Lower lobe of right lung (tissue), 2 donors: ENCODE data around the gene SF3B6. TPM values are rescaled to one million over a fixed set of nuclear protein-coding genes. Genes with fewer than 3 reads are reported as not detected.

Experiments
- ATAC-seq, 2 donors: fragments of 200-7000 bp; cut with Tn5 transposase; one replicate each; pipeline ENCODE4 v1.9.1; 2020 to 2022; ENCODE audit warnings: mild to moderate bottlenecking in 2 of 2, moderate library complexity in 2 of 2
- DNase-seq: peaks from one replicate; pipeline ENCODE4 v3.0.0-alpha.2; 2020
- H3K27ac ChIP-seq: fragments of 200-600 bp; one replicate; pipeline ENCODE4 v1.8.0; 2022
- H3K27me3 ChIP-seq: fragments of 200-600 bp; one replicate; pipeline ENCODE4 v1.8.0; 2022; ENCODE audit warnings: low read depth
- H3K36me3 ChIP-seq: fragments of 200-600 bp; one replicate; pipeline ENCODE4 v1.8.0; 2022; ENCODE audit warnings: mild to moderate bottlenecking
- H3K4me1 ChIP-seq: fragments of 200-600 bp; one replicate; pipeline ENCODE4 v1.8.0; 2022
- H3K4me3 ChIP-seq: fragments of 200-600 bp; one replicate; pipeline ENCODE4 v1.8.0; 2022; ENCODE audit warnings: mild to moderate bottlenecking
- H3K9me3 ChIP-seq: fragments of 200-600 bp; one replicate; pipeline ENCODE4 v1.8.0; 2022
- CTCF ChIP-seq: fragments of 200-600 bp; IDR thresholded peaks from one replicate; pipeline ENCODE4 v1.8.0; 2022; ENCODE audit warnings: antibody characterized with exemption, mild to moderate bottlenecking
- intact Hi-C: fragments of 100-400 bp; cut with DNase I; formaldehyde crosslinking; loops from one replicate; pipeline ENCODE4 v1.11.0; 2022
- total RNA-seq: library from RNA; stranded (reverse); fragmentation: NEBNext Ultra II Directional; extraction: Animal tissue kit (Norgen Biotek cat#: 25700); gene quantifications from one replicate; pipeline ENCODE4 v1.2.1, GENCODE V29; 2021
- donor health status: DM: no; HTN: yes; CAD: no; lungs with severe emphysema.

SF3B6 gene
- total RNA-seq, 1 donor from 2014 or later, result 65.5 TPM

GRCh38 chr2:24083567-24084385 lies 7.7 kb upstream of the SF3B6 start:
- H3K4me3 ChIP-seq, result peak overlapping the region; percentile 65
- TF ChIP-seq CTCF, result no peak
- DNase-seq (peak; percentile 96), ATAC-seq (peak; percentile 75 to 82)
- peak overlapping the region; percentile 90 for H3K27ac ChIP-seq
- peaks cover 56% of the 10 kb centered on the region for H3K36me3 ChIP-seq
- no peaks in the 10 kb centered on the region for H3K9me3 ChIP-seq
- H3K27me3 ChIP-seq, result no peaks in the 10 kb centered on the region
- H3K4me1 ChIP-seq, result peaks cover 38% of the 10 kb centered on the region
- intact Hi-C loops, result no loop called here

GRCh38 chr2:24082787-24083566 lies 6.9 kb upstream of the SF3B6 start:
- DNase-seq, result no peak
- intact Hi-C loops, result no loop called here

GRCh38 chr2:24080701-24081100 lies 4.6 kb upstream of the SF3B6 start:
- TF ChIP-seq CTCF, result no peak
- intact Hi-C loops, result no loop called here
- ATAC-seq (no peak), DNase-seq (no peak)
- Histone ChIP-seq H3K36me3 (peaks cover 42% of the 10 kb centered on the region), H3K9me3 (no peaks in the 10 kb centered on the region), H3K27ac (no peak overlapping the region), H3K4me3 (no peak overlapping the region), H3K27me3 (no peaks in the 10 kb centered on the region), H3K4me1 (peaks cover 49% of the 10 kb centered on the region)

More at GRCh38 chr2:24082787-24083566, 6.9 kb upstream of the SF3B6 start:
- H3K9me3 ChIP-seq, result no peaks in the 10 kb centered on the region
- no peak for ATAC-seq
- no peaks in the 10 kb centered on the region for H3K27me3 ChIP-seq
- peaks cover 53% of the 10 kb centered on the region for H3K36me3 ChIP-seq
- TF ChIP-seq CTCF, result no peak
- peak overlapping the region; percentile 65 for H3K4me3 ChIP-seq
- peak overlapping the region; percentile 90 for H3K27ac ChIP-seq
- H3K4me1 ChIP-seq, result peaks cover 41% of the 10 kb centered on the region

GRCh38 chr2:24077879-24078278 lies 1.8 kb upstream of the SF3B6 start:
- ATAC-seq, result no peak
- H3K27me3 ChIP-seq, result no peaks in the 10 kb centered on the region
- no peaks in the 10 kb centered on the region for H3K9me3 ChIP-seq
- DNase-seq, result no peak
- no peak for TF ChIP-seq CTCF
- intact Hi-C loops, result no loop called here
- peaks cover 55% of the 10 kb centered on the region for H3K36me3 ChIP-seq
- peaks cover 44% of the 10 kb centered on the region for H3K4me1 ChIP-seq
- H3K27ac ChIP-seq, result peak overlapping the region; percentile 93
- peak overlapping the region; percentile 96 for H3K4me3 ChIP-seq

- DNase-seq, result no peak
Observed at GRCh38 chr2:24077535-24077877, 1.4 kb upstream of the SF3B6 start.

More at GRCh38 chr2:24077535-24077877, 1.4 kb upstream of the SF3B6 start:
- no peak for TF ChIP-seq CTCF
- peaks cover 40% of the 10 kb centered on the region for H3K4me1 ChIP-seq
- no peak for ATAC-seq
- intact Hi-C loops, result no loop called here
- H3K4me3 ChIP-seq, result peak overlapping the region; percentile 96
- no peaks in the 10 kb centered on the region for H3K9me3 ChIP-seq
- H3K27ac ChIP-seq, result peak overlapping the region; percentile 93
- no peaks in the 10 kb centered on the region for H3K27me3 ChIP-seq
- H3K36me3 ChIP-seq, result peaks cover 56% of the 10 kb centered on the region
